T1000 (cell line): ENCODE measurements around the gene OTULINL.
A peak's percentile ranks its signal among the peaks of the same experiment; 100 is the strongest.
"Not testable (repeated sequence)": the region's sequence is repeated elsewhere in the genome, so short reads cannot be mapped to it uniquely, and the experiment has no call there.

ENCODE experiments used
- DNase-seq: peaks from one replicate; lab custom pipeline; 2025; ENCODE audit warnings: mixed read lengths; lab: John Stamatoyannopoulos, UW

Gene OTULINL

GRCh38 chr5:14581106-14581890 lies at the start of gene OTULINL:
Gene OTULINL (plus strand): TSS chr5:14581792. CDS start chr5:14581895, 103 bp downstream.
- peak; percentile 57 for DNase-seq

GRCh38 chr5:14532180-14532579 lies 49.4 kb upstream of the OTULINL start:
- no peak for DNase-seq

- DNase-seq = no peak
Measured at GRCh38 chr5:14534773-14535172, 46.8 kb upstream of the OTULINL start.

GRCh38 chr5:14545308-14545707 lies 36.3 kb upstream of the OTULINL start:
- DNase-seq = no peak

GRCh38 chr5:14545862-14546261 lies 35.7 kb upstream of the OTULINL start:
- no peak for DNase-seq

GRCh38 chr5:14547666-14548065 lies 33.9 kb upstream of the OTULINL start:
- no peak for DNase-seq

- no peak for DNase-seq
Measured at GRCh38 chr5:14551211-14551610, 30.4 kb upstream of the OTULINL start.

- DNase-seq = no peak
Measured at GRCh38 chr5:14552017-14552416, 29.6 kb upstream of the OTULINL start.

- not testable (repeated sequence) for DNase-seq
Measured at GRCh38 chr5:14554288-14554687, 27.3 kb upstream of the OTULINL start.

- DNase-seq = no peak
Measured at GRCh38 chr5:14556015-14556414, 25.6 kb upstream of the OTULINL start.

GRCh38 chr5:14557203-14557770 lies 24.3 kb upstream of the OTULINL start:
- no peak for DNase-seq

GRCh38 chr5:14557791-14558415 lies 23.7 kb upstream of the OTULINL start:
- DNase-seq = no peak

GRCh38 chr5:14560091-14560595 lies 21.4 kb upstream of the OTULINL start:
- DNase-seq = no peak

- DNase-seq = no peak
Measured at GRCh38 chr5:14561741-14562140, 19.9 kb upstream of the OTULINL start.

GRCh38 chr5:14568333-14568732 lies 13.3 kb upstream of the OTULINL start:
- no peak for DNase-seq

- no peak for DNase-seq
Measured at GRCh38 chr5:14569948-14570691, 11.5 kb upstream of the OTULINL start.

- DNase-seq = no peak
Measured at GRCh38 chr5:14571901-14572300, 9.7 kb upstream of the OTULINL start.

- DNase-seq = no peak
Measured at GRCh38 chr5:14572385-14572784, 9.2 kb upstream of the OTULINL start.

- DNase-seq = no peak
Measured at GRCh38 chr5:14572836-14573235, 8.8 kb upstream of the OTULINL start.

GRCh38 chr5:14574096-14574495 lies 7.5 kb upstream of the OTULINL start:
- DNase-seq = no peak

GRCh38 chr5:14574891-14575508 lies 6.6 kb upstream of the OTULINL start:
- no peak for DNase-seq

GRCh38 chr5:14576206-14576605 lies 5.4 kb upstream of the OTULINL start:
- DNase-seq = no peak
